ENCODE data around the gene GARIN5B. TPM values are rescaled to one million over a fixed set of nuclear protein-coding genes. Genes with fewer than 3 reads are reported as not detected.

GARIN5B gene
- total and polyA plus RNA-seq, 2 experiments from 2014 or later = not detected

- Histone ChIP-seq H3K27me3 (replicated peaks; ENCODE audit: insufficient read depth) (no peaks in the 10 kb centered on the region), H3K9me3 (ENCODE audit: low read depth) (no peaks in the 10 kb centered on the region), H3F3A (ENCODE audit: insufficient read depth) (peaks cover 27% of the 10 kb centered on the region), H3K9ac (no peak overlapping the region), H3K9me2 (ENCODE audit: insufficient read depth) (no peaks in the 10 kb centered on the region), H3K4me3 (no peak overlapping the region), H4K20me1 (ENCODE audit: insufficient read depth) (no peaks in the 10 kb centered on the region), H2AFZ (no peak overlapping the region), H3K4me2 (ENCODE audit: unreplicated experiment) (no peak overlapping the region), H3K27ac (no peak overlapping the region), H3K79me2 (ENCODE audit: insufficient read depth) (peaks cover 8% of the 10 kb centered on the region), H3K4me1 (ENCODE audit: insufficient read depth) (peaks cover 5% of the 10 kb centered on the region), H3K36me3 (ENCODE audit: low read depth) (no peaks in the 10 kb centered on the region; the same call in 1 of the 2 replicates)
- 66 to 94% methylated on average over 4 to 19 of the region's 19 CpGs for WGBS, 2 experiments (ENCODE audit: low coverage in 1 of 2, low lambda C conversion rate in 2 of 2, missing lambda C conversion rate in 2 of 2)
- TF ChIP-seq EZH2phosphoT487 (IDR thresholded peaks at IDR 0.05; ENCODE audit: insufficient read depth, low read depth) (no peak), EZH2 (IDR thresholded peaks at IDR 0.05; ENCODE audit: insufficient read depth, poor library complexity, severe bottlenecking) (no peak)
- no peak for DNase-seq
- in situ Hi-C loops (cut with MboI) = no loop called here
These were observed 2.9 kb upstream of the GARIN5B start for GRCh38 chr19:55365964-55366363.

DNA sequence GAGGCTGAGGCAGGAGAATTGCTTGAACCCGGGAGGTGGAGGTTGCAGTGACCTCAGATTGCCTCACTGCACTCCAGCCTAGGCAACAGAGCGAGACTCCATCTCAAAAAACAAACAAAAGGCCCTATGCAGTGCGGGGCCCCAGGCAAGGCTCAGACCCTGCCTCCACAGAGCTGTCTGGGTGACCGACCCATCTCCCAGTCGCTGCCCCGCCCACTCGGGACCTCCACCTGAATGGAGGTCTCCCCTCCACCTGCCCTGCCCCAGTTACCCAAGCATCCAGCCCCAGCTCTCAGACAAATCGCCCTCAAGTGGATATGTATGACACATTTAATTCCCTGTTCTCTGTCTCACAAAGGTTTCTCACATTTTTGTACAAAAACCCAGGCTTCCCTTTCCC, 2.2 kb upstream of the GARIN5B start:
- 92% methylated on average over 8 of the region's 8 CpGs for WGBS, 2 experiments (ENCODE audit: low coverage in 1 of 2, low lambda C conversion rate in 2 of 2, missing lambda C conversion rate in 2 of 2)
- Histone ChIP-seq H3K9ac (no peak overlapping the region), H3K4me1 (ENCODE audit: insufficient read depth) (no peaks in the 10 kb centered on the region), H3F3A (ENCODE audit: insufficient read depth) (peaks cover 23% of the 10 kb centered on the region), H3K4me2 (ENCODE audit: unreplicated experiment) (no peak overlapping the region), H3K27ac (no peak overlapping the region), H3K79me2 (ENCODE audit: insufficient read depth) (peaks cover 8% of the 10 kb centered on the region), H3K9me2 (ENCODE audit: insufficient read depth) (no peaks in the 10 kb centered on the region), H3K27me3 (replicated peaks; ENCODE audit: insufficient read depth) (no peaks in the 10 kb centered on the region), H3K4me3 (no peak overlapping the region), H3K9me3 (ENCODE audit: low read depth) (no peaks in the 10 kb centered on the region), H4K20me1 (ENCODE audit: insufficient read depth) (no peaks in the 10 kb centered on the region), H3K36me3 (ENCODE audit: low read depth) (no peaks in the 10 kb centered on the region; the same call in 1 of the 2 replicates), H2AFZ (no peak overlapping the region)
- in situ Hi-C loops (cut with MboI) = no loop called here
- no peak for DNase-seq
- TF ChIP-seq EZH2phosphoT487 (IDR thresholded peaks at IDR 0.05; ENCODE audit: insufficient read depth, low read depth) (no peak), EZH2 (IDR thresholded peaks at IDR 0.05; ENCODE audit: insufficient read depth, poor library complexity, severe bottlenecking) (no peak)

GRCh38 chr19:55362174-55362989, 678 bp downstream of the GARIN5B start:
- no peaks in the 10 kb centered on the region; the same call in 1 of the 2 replicates for H3K36me3 ChIP-seq (ENCODE audit: low read depth)
- WGBS, 2 experiments (ENCODE audit: low coverage in 1 of 2, low lambda C conversion rate in 2 of 2, missing lambda C conversion rate in 2 of 2) = 57 to 72% methylated on average over 26 to 34 of the region's 38 CpGs
- no peaks in the 10 kb centered on the region for H3K9me3 ChIP-seq (ENCODE audit: low read depth)
- no peaks in the 10 kb centered on the region for H3K79me2 ChIP-seq (ENCODE audit: insufficient read depth)
- no peak overlapping the region for H2AFZ ChIP-seq
- TF ChIP-seq EZH2phosphoT487 (IDR thresholded peaks at IDR 0.05; ENCODE audit: insufficient read depth, low read depth) (no peak), EZH2 (IDR thresholded peaks at IDR 0.05; ENCODE audit: insufficient read depth, poor library complexity, severe bottlenecking) (no peak)
- no peaks in the 10 kb centered on the region for H3K27me3 ChIP-seq (replicated peaks; ENCODE audit: insufficient read depth)
- no peaks in the 10 kb centered on the region for H3K4me1 ChIP-seq (ENCODE audit: insufficient read depth)
- H3F3A ChIP-seq (ENCODE audit: insufficient read depth) = peaks cover 23% of the 10 kb centered on the region
- no peak overlapping the region for H3K9ac ChIP-seq
- no peak overlapping the region for H3K4me2 ChIP-seq (ENCODE audit: unreplicated experiment)
- no peaks in the 10 kb centered on the region for H4K20me1 ChIP-seq (ENCODE audit: insufficient read depth)
- DNase-seq = no peak
- no peak overlapping the region for H3K27ac ChIP-seq
- H3K4me3 ChIP-seq = no peak overlapping the region
- no peaks in the 10 kb centered on the region for H3K9me2 ChIP-seq (ENCODE audit: insufficient read depth)
- in situ Hi-C loops (cut with MboI) = no loop called here

DNA sequence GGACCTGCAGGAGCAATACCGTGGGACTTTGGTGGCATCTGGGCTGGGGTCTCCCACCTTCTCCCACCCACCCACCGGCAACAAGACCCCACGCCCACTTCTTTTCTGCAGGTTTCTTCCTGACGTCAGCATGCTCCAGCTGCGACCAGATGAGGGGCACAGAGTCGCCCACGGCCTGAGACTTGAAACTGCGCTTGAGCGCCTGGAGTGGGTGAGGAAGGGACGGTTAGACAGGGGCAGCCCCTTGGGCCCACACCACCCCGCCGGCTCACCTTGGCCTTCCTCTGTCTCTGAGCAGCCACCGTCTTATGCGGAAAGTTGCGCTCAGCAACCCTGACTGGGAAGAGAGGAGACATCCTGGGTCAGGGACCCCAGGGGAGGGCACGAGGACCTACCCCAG, 2.2 kb downstream of the GARIN5B start:
- no peaks in the 10 kb centered on the region for H3K9me2 ChIP-seq (ENCODE audit: insufficient read depth)
- H3K27ac ChIP-seq = no peak overlapping the region
- no peaks in the 10 kb centered on the region for H3K4me1 ChIP-seq (ENCODE audit: insufficient read depth)
- no peak overlapping the region for H3K9ac ChIP-seq
- H3K27me3 ChIP-seq (replicated peaks; ENCODE audit: insufficient read depth) = peaks cover 7% of the 10 kb centered on the region
- peaks cover 19% of the 10 kb centered on the region for H3F3A ChIP-seq (ENCODE audit: insufficient read depth)
- WGBS, 2 experiments (ENCODE audit: low coverage in 1 of 2, low lambda C conversion rate in 2 of 2, missing lambda C conversion rate in 2 of 2) = 84 to 87% methylated on average over 12 to 16 of the region's 16 CpGs
- no peak for TF ChIP-seq EZH2phosphoT487 (IDR thresholded peaks at IDR 0.05; ENCODE audit: insufficient read depth, low read depth)
- TF ChIP-seq EZH2 (IDR thresholded peaks at IDR 0.05; ENCODE audit: insufficient read depth, poor library complexity, severe bottlenecking) = no peak
- H3K4me2 ChIP-seq (ENCODE audit: unreplicated experiment) = no peak overlapping the region
- H3K79me2 ChIP-seq (ENCODE audit: insufficient read depth) = no peaks in the 10 kb centered on the region
- no peak for DNase-seq
- in situ Hi-C loops (cut with MboI) = no loop called here
- no peaks in the 10 kb centered on the region; the same call in 1 of the 2 replicates for H3K36me3 ChIP-seq (ENCODE audit: low read depth)
- no peak overlapping the region for H3K4me3 ChIP-seq
- no peak overlapping the region for H2AFZ ChIP-seq
- H3K9me3 ChIP-seq (ENCODE audit: low read depth) = no peaks in the 10 kb centered on the region
- H4K20me1 ChIP-seq (ENCODE audit: insufficient read depth) = no peaks in the 10 kb centered on the region
